ENCODE data around the gene SYCE1. TPM values are rescaled to one million over a fixed set of nuclear protein-coding genes. Genes with fewer than 3 reads are reported as not detected.

SYCE1 gene
- total RNA-seq, 3 donors from 2014 or later: 3.9 to 5.4 TPM; not detected in 1

- Histone ChIP-seq H3K36me3 (no peaks in the 10 kb centered on the region), H3K27me3 (no peaks in the 10 kb centered on the region), H3K27ac (no peak overlapping the region), H3K4me3 (no peak overlapping the region), H3K4me1 (no peaks in the 10 kb centered on the region), H3K9me3 (no peaks in the 10 kb centered on the region)
- intact Hi-C loops (cut with DNase I; ENCODE audit: low total_unique reads): no loop called here
- TF ChIP-seq CTCF (IDR thresholded peaks at IDR 0.05): no peak
- TF ChIP-seq POLR2AphosphoS5 (IDR thresholded peaks at IDR 0.05): no peak
- no peak for TF ChIP-seq POLR2A (IDR thresholded peaks at IDR 0.05)
- DNase-seq (ENCODE audit: low spot score in 2 of 2): no peak
Observed at GRCh38 chr10:133516057-133516456, 49.3 kb downstream of the SYCE1 start.

DNA sequence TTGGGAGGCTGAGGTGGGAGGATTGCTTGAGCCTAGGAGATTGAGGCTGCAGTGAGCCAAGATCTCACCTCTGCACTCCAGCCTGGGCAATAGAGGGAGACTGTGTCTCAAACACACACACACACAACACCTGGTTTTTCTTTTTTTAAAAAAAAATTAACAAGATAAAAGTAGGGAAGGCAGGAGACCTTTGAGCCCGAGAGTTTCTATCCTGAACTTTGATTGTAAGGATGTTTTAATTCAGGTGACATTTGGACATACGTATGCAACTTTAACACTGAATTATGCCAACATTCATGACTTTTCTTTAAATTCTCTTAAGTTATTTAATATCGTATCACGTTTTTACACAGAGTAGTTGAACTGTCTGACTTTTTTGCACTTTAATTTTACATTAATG lies 49.9 kb downstream of the SYCE1 start:
- H3K4me3 ChIP-seq: no peak overlapping the region
- no peak overlapping the region for H3K27ac ChIP-seq
- no peaks in the 10 kb centered on the region for H3K4me1 ChIP-seq
- DNase-seq (ENCODE audit: low spot score in 2 of 2): no peak
- TF ChIP-seq CTCF (IDR thresholded peaks at IDR 0.05) (no peak), POLR2A (IDR thresholded peaks at IDR 0.05) (no peak), POLR2AphosphoS5 (IDR thresholded peaks at IDR 0.05) (no peak)
- intact Hi-C loops (cut with DNase I; ENCODE audit: low total_unique reads): no loop called here
- H3K27me3 ChIP-seq: no peaks in the 10 kb centered on the region
- H3K36me3 ChIP-seq: no peaks in the 10 kb centered on the region
- no peaks in the 10 kb centered on the region for H3K9me3 ChIP-seq

GRCh38 chr10:133511907-133512528 lies 53.4 kb downstream of the SYCE1 start:
- TF ChIP-seq POLR2AphosphoS5 (IDR thresholded peaks at IDR 0.05) (no peak), CTCF (IDR thresholded peaks at IDR 0.05) (no peak), POLR2A (IDR thresholded peaks at IDR 0.05) (no peak)
- intact Hi-C loops (cut with DNase I; ENCODE audit: low total_unique reads): no loop called here
- Histone ChIP-seq H3K27ac (no peak overlapping the region), H3K9me3 (peaks cover 0 to 13% of the 10 kb centered on the region in 2 donors), H3K4me1 (no peaks in the 10 kb centered on the region), H3K27me3 (no peaks in the 10 kb centered on the region), H3K4me3 (no peak overlapping the region), H3K36me3 (no peaks in the 10 kb centered on the region)
- DNase-seq (ENCODE audit: low spot score in 2 of 2): no peak

- H3K4me1 ChIP-seq: no peaks in the 10 kb centered on the region
- peaks cover 0 to 13% of the 10 kb centered on the region in 2 donors for H3K9me3 ChIP-seq
- TF ChIP-seq POLR2AphosphoS5 (IDR thresholded peaks at IDR 0.05) (no peak), CTCF (IDR thresholded peaks at IDR 0.05) (no peak), POLR2A (IDR thresholded peaks at IDR 0.05) (no peak)
- no peak overlapping the region for H3K27ac ChIP-seq
- no peaks in the 10 kb centered on the region for H3K27me3 ChIP-seq
- intact Hi-C loops (cut with DNase I; ENCODE audit: low total_unique reads): no loop called here
- DNase-seq (ENCODE audit: low spot score in 2 of 2): no peak
- H3K4me3 ChIP-seq: no peak overlapping the region
- no peaks in the 10 kb centered on the region for H3K36me3 ChIP-seq
Observed at GRCh38 chr10:133511408-133511807, 54.0 kb downstream of the SYCE1 start.

DNA sequence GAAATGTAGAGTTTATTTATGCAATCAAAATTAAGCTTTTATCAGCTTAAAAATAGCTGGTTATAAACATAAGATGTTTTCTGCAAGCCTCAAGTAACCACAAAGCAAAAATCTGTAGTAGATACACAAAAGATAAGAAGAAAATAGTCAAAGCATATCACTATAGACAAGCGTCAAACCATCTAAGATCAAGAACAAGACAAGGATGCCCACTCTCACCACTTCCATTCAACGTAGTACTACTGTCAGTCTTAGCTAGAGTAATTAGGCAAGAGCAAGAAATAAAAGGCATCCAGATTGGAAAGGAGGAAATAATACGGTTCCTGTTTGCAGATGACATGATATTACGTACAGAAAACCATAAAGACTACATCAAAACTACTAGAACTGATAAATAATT lies 55.7 kb downstream of the SYCE1 start:
- no peak overlapping the region for H3K4me3 ChIP-seq
- TF ChIP-seq CTCF (IDR thresholded peaks at IDR 0.05): no peak
- peaks cover 0 to 13% of the 10 kb centered on the region in 2 donors for H3K9me3 ChIP-seq
- H3K4me1 ChIP-seq: no peaks in the 10 kb centered on the region
- H3K27ac ChIP-seq: no peak overlapping the region
- intact Hi-C loops (cut with DNase I; ENCODE audit: low total_unique reads): no loop called here
- no peaks in the 10 kb centered on the region for H3K27me3 ChIP-seq
- no peaks in the 10 kb centered on the region for H3K36me3 ChIP-seq
- no peak for DNase-seq (ENCODE audit: low spot score in 2 of 2)

Other genes starting within 250 kb of the SYCE1 start
- under 1 TPM in 1 of 3 donors, not detected in 2; 0.66 TPM for gene CALY, start 228.7 kb downstream of the SYCE1 start, total RNA-seq
- not detected for gene PRAP1, start 218.2 kb downstream of the SYCE1 start, total RNA-seq
- gene FUOM, start 207.6 kb downstream of the SYCE1 start, total RNA-seq: 10 to 100 TPM; 13.8 to 31.5 (median 31.2) TPM
- gene ECHS1, start 192.2 kb downstream of the SYCE1 start, total RNA-seq: 100 to 1,000 TPM in 1 of 3 donors, 10 to 100 TPM in 2; 71.8 to 165 (median 84.2) TPM
- 10 to 100 TPM in 1 of 3 donors, 1 to 10 TPM in 2; 7.5 to 10.5 (median 8.6) TPM for gene PAOX, start 186.3 kb downstream of the SYCE1 start, total RNA-seq
- gene MTG1, start 171.4 kb downstream of the SYCE1 start, total RNA-seq: 10 to 100 TPM; 22.9 to 56.4 (median 37.0) TPM
- gene SPRN, start 141.0 kb downstream of the SYCE1 start, total RNA-seq: under 1 TPM in 1 of 3 donors, not detected in 2; 0.33 TPM
- gene SCART1, start 111.6 kb downstream of the SYCE1 start, total RNA-seq: 1 to 10 TPM; 1.4 to 3.7 (median 2.9) TPM
- gene CYP2E1, start 38.2 kb downstream of the SYCE1 start, total RNA-seq: 1 to 10 TPM in 1 of 3 donors, under 1 TPM in 2; 0.96 to 3.4 (median 0.98) TPM
- gene FRG2B, start 61.2 kb upstream of the SYCE1 start, total RNA-seq: not detected